D721Med (cell line): Measurements from ENCODE around the gene NXPE3.

Source experiments
- DNase-seq: peaks from one replicate; pipeline ENCODE4 v3.0.0; 2011; ENCODE audit warnings: low spot score; ENCODE audit not compliant: insufficient read length
- FAIRE-seq: peaks from 2 replicates; lab custom pipeline; 2011; peaks lifted over from hg19 to GRCh38; lab: Jason Lieb, UNC
- TF ChIP-seq, protein P1 (sequence below): IDR thresholded peaks from 2 replicates; pipeline ENCODE4 v1.5.1; 2012; ENCODE audit warnings: mild to moderate bottlenecking, control low read depth; ENCODE audit not compliant: insufficient read depth; ENCODE audit errors: missing control alignments

NXPE3 gene

DNA sequence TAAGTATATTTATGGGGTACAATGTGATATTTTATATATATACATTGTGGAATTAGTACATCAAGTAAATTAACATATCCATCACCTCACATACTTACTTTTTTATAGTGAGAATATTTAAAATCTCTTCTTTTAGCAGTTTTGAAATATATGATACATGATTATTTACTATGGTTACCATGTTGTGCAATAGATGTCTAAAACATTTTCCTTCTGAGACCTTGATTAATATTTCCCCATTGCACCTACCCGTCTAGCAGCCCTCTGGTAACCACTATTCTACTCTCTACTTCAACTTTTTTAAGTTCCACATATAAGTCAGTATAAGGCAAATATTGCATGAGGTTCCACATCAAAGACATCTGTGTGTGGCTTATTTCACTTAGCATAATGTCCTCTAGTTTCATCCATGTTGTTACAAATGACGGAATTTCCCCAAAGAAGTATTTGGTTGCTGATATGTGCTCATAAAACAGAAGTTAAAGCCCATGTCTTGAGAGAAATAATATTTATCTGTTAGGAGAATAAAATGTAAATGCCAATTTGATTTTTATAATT, 40.7 kb downstream of the NXPE3 start:
- no peak for FAIRE-seq
- TF ChIP-seq, protein P1, sequence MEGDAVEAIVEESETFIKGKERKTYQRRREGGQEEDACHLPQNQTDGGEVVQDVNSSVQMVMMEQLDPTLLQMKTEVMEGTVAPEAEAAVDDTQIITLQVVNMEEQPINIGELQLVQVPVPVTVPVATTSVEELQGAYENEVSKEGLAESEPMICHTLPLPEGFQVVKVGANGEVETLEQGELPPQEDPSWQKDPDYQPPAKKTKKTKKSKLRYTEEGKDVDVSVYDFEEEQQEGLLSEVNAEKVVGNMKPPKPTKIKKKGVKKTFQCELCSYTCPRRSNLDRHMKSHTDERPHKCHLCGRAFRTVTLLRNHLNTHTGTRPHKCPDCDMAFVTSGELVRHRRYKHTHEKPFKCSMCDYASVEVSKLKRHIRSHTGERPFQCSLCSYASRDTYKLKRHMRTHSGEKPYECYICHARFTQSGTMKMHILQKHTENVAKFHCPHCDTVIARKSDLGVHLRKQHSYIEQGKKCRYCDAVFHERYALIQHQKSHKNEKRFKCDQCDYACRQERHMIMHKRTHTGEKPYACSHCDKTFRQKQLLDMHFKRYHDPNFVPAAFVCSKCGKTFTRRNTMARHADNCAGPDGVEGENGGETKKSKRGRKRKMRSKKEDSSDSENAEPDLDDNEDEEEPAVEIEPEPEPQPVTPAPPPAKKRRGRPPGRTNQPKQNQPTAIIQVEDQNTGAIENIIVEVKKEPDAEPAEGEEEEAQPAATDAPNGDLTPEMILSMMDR = no peak
- no peak for DNase-seq

DNA sequence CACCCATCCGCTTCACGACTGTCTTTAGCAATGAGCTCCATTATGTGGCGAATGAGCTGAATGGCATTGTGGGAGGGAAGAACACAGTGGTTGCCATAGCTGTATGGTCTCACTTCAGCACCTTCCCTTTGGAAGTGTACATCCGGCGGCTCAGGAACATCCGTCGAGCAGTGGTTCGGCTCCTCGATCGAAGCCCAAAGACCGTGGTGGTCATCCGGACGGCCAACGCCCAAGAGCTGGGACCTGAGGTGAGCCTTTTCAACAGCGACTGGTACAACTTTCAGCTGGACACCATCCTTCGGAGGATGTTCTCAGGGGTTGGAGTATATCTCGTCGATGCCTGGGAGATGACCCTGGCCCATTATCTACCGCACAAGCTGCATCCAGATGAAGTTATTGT, 42.5 kb downstream of the NXPE3 start:
- FAIRE-seq (no peak), DNase-seq (no peak)
- TF ChIP-seq, protein P1 = no peak

GRCh38 chr3:101823525-101823924, 44.5 kb downstream of the NXPE3 start:
- TF ChIP-seq, protein P1 = no peak
- FAIRE-seq = no peak
- no peak for DNase-seq

GRCh38 chr3:101824702-101825101, 45.7 kb downstream of the NXPE3 start:
- DNase-seq (no peak), FAIRE-seq (no peak)
- TF ChIP-seq, protein P1 = no peak

GRCh38 chr3:101825904-101826445, 47.0 kb downstream of the NXPE3 start:
- FAIRE-seq (no peak), DNase-seq (no peak)
- TF ChIP-seq, protein P1 = no peak

DNA sequence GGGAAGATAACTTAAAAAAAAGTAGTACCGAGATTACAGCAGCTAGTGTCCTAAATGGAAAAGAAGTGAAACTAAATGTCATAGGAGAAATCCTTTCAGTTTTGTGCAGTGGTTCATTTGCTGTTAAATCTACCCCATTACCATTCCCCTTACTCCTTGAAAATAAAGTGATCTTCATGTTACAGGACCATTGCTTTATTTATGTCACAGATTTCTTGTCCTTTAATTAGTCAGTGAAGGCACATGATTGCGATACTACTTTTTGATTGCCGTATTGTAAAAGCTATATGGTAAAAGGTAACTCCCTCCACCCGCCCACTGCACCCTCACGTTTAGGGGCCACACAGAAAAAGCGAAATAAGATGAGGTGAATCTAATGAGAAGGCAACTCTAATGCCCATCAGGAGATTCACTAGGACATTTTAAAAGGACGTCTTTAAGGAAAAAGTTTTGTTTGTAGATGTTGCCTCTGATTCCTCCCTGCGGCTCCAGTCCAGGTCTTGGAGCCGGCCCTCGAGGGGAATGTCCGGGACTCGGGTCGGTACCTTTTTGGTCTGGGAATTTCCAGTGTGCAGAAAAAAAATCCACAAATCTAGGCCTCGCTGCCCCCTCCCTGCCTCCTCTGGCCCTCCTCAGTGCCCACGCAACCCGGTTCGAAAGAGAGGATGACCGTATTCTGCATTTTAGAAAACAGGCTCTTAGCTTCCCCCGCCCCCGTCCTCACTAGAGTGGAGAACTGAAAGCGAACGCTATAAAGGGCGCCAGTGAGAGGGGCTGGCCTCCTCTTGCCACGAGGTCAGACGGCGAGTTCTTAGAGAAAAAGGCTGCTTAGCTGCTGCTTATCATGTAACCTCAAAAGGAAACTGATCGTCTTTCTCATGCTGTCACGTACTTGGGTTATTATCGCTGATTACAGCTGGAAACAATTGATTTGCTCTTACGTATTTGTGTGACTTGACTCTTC, 48.5 kb downstream of the NXPE3 start:
- no peak for FAIRE-seq
- TF ChIP-seq, protein P1 = no peak
- DNase-seq = no peak

DNA sequence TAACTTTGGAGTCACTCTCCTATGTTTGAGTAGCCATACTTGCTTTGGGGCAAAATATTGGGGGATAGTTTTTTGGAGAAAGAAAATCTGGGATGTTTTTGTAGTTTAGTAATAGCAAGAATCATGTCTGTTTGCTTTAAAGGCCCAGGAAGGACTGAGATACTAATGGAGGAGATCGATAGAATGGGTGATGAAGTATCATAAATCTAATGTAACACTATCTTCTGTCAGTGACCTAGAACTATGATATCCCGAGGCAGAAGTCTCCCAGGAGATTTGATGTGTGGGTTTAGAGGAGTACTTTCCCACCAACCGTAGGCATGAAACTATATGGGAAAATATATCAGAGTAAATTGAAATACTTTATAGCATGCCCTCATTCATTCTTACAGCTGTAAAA, 49.3 kb downstream of the NXPE3 start:
- no peak for DNase-seq
- no peak for FAIRE-seq
- TF ChIP-seq, protein P1 = no peak
